CD4-positive, alpha-beta T cell treated with Interleukin-17A for 4 hours (primary cell): ENCODE results near the gene ATAD3C.
A peak's percentile ranks its signal among the peaks of the same experiment; 100 is the strongest.
"Not testable (repeated sequence)": the region's sequence is repeated elsewhere in the genome, so short reads cannot be mapped to it uniquely, and the experiment has no call there.

Experiments used
- DNase-seq: peaks from one replicate; pipeline ENCODE4 v3.0.0-alpha.2; 2020; ENCODE audit warnings: mixed read lengths

Gene ATAD3C

DNA sequence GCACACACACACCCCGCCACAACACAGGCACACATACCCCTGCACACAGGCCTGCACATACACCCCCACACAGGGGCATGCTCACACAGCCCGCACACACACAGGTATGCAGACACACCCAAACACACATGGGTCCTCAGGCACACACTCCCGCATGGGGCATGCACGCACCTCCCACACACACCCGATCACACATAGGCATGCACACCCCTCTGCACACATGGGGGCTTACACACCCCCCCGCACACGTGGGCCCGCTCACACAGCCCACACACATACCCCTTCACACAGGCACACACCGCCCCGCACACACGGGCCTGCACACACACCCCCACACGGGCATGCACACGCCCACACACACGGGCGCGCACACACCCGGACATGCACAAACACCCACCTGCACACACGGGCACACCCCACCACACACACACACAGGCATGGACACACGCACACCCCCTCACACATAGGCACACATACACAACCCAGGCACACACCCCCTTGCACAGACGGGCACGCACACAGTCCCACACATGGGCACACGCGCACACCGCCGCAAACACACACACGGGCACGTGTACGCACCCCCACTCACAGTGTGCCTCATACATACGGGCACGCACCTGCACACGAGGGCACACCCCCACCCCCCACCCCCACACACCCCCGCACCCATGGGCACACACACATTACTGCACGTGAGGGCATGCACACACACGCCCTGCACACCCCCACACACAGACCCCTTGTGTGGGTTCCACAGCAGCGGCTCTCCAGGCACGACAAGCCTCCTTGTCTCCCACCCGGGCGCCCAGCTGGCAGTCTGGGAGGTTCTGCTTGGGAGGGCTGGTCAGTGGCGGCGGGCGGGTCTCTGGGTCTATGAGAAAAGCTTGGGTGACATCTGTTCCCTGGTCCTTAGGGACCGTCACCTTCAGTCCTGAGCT lies 30.3 kb downstream of the ATAD3C start:
- no peak for DNase-seq

DNA sequence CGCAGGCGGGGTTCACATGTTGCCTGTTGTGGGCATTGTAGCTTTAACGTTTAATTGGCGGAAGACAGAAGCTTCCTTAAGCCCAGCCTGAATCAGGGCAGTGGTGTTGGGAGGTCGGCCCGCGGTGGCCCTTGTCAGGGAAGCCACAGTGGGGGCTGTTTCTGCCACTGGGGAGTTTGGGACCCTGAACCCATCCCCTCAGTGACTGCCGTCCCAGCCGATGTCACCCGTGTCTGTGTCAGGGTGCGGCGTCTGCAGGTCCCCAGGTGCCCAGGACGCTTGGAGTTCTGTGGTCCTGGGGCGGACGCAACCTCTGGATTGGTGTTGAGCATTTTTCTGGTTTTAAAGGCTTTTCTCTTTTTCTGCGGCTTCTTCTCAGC lies 31.0 kb downstream of the ATAD3C start:
- not testable (repeated sequence) for DNase-seq

- not testable (repeated sequence) for DNase-seq
Observed at GRCh38 chr1:1481811-1482210, 32.3 kb downstream of the ATAD3C start.

DNA sequence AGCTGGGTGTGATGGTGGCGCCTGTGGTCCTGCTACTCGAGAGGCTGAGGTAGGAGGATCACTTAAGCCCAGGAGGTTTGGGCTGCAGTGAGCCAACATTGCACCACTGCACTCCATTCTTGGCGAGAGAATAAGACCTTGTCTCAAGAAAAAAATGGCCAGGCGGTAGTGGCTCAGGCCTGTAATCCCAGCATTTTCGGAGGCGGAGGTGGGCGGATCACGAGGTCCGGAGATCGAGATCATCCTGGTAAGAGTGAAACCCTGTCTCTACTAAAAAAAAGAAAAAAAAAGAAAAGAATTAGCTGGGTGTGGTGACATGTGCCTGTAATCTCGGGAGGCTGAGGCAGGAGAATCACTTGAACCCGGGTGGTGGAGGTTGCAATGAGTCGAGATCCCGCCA lies 33.4 kb downstream of the ATAD3C start:
- DNase-seq, result no peak

DNA sequence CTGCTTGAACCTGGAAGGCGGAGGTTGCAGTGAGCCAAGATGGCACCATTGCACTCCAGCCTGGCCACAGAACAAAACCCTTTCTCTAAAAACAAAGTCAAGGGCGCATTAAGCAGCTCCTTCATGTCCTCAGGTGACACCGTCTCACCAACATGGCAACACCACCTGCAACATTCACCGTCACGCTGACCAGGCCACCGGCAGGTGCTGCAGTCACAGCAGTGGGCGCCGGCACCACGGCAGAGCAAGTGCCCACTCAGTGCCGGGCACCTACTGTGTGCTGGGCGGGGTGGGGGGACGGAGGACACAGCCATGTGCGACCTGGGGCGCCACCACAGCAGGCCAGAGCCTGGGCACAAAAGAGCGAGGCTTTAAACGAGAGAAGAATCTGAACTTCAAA lies 34.2 kb downstream of the ATAD3C start:
- DNase-seq, result no peak

DNA sequence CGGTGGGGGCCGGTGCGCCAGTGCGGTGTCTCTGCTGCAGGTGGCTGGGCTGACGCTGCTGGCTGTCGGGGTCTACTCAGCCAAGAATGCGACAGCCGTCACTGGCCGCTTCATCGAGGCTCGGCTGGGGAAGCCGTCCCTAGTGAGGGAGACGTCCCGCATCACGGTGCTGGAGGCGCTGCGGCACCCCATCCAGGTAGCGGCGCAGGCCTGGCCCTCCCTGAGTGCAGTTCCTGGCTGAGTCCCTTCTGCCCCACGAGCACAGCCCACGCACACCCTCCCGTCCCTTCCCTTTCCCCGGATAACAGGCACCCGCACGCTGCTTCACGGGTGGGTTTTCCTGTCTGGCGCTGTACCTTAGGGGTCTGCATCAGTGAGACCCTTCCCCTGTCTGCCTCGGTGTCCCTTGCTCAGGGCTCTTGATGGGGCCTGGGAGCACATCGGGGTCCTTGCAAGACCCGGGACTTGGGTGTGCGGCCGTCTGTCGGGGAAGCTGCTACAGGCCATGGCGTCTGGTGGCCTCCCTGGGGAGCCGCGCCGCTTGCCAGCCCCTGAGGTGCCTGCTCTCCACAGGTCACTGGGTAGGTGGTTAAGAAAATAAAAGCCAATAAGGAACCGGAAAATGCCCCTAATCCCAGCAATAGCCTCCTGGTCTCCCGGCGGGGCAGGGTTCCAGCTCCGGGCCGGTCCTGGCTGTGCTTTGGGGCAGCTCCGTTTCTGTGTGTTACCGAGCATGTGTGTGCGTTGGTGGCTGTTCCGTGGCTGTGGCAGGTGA lies 35.7 kb downstream of the ATAD3C start:
- DNase-seq, result not testable (repeated sequence)

GRCh38 chr1:1485755-1486317 lies 36.3 kb downstream of the ATAD3C start:
- not testable (repeated sequence) for DNase-seq

DNA sequence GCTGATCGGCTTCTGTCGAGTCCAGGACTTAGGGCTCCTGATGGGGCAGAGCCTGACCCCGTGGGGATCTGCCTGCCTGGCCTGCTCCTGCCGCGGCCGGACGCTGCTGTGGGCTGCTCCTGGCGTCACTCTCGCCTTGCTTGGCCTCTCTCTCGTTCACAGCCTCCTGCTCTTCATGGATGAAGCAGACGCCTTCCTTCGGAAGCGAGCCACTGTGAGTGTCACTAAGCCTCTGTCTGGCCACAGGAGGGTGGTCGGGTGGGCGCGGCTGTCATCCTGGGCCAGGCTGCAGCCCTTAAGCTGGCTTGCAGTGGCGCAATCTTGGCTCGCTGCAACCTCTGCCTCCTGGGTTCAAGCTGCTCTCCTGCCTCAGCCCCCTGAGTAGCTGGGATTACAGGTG lies 38.2 kb downstream of the ATAD3C start:
- DNase-seq, result no peak

GRCh38 chr1:1489231-1489630 lies 39.7 kb downstream of the ATAD3C start:
- DNase-seq, result no peak

DNA sequence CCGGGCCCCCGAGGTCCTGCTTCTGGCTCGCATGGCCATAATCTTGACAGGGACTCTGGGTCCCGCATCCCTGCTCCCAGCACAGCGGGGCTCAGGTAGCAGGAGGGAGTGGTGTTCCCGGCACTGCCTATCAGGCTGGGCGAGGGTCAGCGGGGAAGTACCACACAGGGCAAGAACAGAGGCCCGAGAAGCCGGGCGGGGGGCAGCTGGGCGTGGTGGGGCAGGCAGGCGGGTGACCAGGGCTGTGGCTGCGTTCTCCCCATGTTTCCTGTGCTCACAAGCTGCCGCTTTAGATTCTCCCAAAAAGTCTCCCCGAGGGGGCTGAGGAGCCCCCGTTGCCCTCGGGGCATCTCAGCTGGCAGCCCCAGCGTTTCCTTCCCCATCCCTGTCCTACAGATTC lies 40.4 kb downstream of the ATAD3C start:
- DNase-seq, result no peak

DNA sequence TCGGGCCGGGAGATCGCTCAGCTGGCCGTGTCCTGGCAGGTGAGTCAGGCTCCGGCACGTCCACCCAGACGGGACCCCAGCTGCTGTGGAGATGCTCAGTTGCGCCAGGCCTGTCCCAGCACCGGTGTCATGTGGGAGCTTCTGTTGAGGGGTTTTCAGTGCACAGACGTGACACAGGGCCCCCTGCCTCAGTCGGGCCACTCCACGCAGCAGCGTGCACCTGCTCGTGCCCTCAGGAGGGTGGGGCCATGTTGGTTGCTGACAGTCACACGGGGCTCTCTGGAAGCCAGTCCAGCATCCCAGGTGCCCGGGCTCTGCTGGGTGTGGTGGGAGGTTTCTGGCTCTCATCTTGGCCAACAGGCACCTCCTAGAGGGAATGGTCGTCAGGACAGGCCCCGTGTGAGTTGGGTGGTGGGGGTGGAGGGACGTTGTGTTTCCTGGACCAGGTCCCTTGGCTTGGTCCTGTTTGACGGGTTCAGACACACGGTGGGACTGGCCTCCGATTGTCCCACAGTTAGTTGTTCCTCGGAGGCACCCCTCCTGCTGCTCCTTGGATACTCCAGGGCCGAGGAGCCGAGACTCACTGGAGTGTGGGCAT lies 41.2 kb downstream of the ATAD3C start:
- DNase-seq, result no peak

DNA sequence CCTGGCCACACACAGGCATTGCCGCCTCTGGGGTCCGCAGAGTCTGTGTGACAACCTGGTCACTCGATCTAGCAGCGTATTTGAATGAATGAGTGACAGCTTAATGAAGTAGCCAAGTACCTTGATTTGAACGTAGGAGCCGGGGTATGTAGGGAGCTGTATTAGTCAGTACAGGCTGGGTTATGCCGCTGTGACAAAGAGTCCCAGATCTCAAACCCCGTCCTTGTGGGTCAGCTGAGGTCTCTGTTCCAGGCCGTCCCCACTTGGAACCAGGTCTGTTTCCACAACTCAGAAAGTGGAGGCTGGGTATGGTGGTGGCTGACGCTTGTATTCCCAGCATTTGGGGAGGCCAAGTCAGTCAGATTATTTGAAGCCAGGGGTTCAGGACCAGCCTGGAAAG lies 42.1 kb downstream of the ATAD3C start:
- no peak for DNase-seq

- not testable (repeated sequence) for DNase-seq
Observed at GRCh38 chr1:1494311-1494710, 44.8 kb downstream of the ATAD3C start.

DNA sequence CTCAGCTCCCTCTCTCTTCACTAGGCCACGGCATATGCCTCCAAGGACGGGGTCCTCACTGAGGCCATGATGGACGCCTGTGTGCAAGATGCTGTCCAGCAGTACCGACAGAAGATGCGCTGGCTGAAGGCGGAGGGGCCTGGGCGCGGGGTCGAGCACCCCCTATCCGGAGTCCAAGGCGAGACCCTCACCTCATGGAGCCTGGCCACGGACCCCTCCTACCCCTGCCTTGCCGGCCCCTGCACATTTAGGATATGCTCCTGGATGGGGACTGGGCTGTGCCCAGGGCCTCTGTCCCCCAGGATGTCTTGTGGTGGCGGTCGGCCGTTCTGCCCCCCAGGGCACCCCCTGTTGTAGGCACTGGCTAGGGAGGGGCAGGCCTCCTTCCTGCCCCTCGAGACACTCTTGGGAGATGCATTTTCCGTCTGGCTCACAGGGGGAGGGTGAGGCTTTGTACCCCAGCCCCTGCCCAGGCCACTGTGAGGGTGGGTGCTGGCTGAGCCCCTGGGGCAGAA lies 46.0 kb downstream of the ATAD3C start:
- not testable (repeated sequence) for DNase-seq

DNA sequence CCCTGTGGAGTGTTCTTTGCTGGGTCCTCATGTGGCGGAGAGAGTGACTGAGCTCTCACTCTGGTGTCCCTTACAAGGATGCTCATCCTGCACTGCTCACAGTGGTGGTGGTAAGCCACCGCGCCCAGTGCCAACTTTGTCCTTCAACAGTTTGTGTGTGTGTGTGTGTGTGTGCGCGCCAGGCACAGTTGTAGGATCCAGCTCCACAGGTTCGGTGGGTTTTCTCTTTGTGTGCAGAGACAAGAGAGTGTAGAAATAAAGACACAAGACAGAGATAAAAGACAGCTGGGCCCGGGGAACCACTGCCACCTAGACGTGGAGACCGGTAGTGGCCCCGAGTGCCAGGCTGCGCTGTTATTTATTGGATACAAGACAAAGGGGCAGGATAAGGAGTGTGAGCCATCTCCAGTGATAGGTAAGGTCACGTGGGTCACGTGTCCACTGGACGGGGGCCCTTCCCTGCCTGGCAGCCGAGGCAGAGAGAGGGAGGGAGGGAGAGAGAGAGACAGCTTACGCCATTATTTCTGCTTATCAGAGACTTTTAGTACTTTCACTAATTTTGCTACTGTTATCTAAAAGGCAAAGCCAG lies 55.4 kb downstream of the ATAD3C start:
- DNase-seq, result peak; percentile 73

- not testable (repeated sequence) for DNase-seq
Observed at GRCh38 chr1:1505366-1505798, 55.9 kb downstream of the ATAD3C start.

- not testable (repeated sequence) for DNase-seq
Observed at GRCh38 chr1:1505801-1506200, 56.3 kb downstream of the ATAD3C start.

GRCh38 chr1:1507305-1507704 lies 57.8 kb downstream of the ATAD3C start:
- DNase-seq, result no peak

GRCh38 chr1:1508775-1509464 lies 59.4 kb downstream of the ATAD3C start:
- DNase-seq, result not testable (repeated sequence)

DNA sequence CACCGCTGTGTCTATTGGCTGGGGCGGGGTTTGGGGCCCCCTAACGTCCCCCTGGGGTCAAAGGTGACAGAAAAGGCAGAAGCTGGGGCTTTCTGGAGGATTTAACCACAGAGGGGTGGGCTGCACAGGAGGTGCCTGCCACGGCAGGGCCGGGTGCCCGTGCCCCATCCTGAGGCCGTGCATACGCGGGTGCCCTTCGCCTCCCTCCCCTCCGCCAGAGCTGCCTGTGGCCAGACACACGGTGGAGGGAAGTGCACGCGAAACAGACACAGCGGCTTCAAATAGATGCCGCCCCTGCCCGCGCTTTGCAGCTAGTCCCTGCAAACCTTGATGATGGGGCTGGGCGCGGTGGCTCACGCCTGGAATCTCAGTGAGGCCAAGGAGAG lies 60.0 kb downstream of the ATAD3C start:
- DNase-seq, result not testable (repeated sequence)

- no peak for DNase-seq
Observed at GRCh38 chr1:1510912-1511532, 61.5 kb downstream of the ATAD3C start.
